PFSK-1 (cell line): ENCODE results near the gene NUBPL.

ENCODE experiments used
- FOXP2 ChIP-seq: optimal IDR thresholded peaks from 2 replicates; pipeline ENCODE3; 2011; ENCODE audit warnings: borderline replicate concordance, control low read depth, inconsistent platforms; ENCODE audit not compliant: insufficient read depth; ENCODE audit errors: extremely low read length, extremely low read depth
- POLR2AphosphoS5 ChIP-seq: IDR thresholded peaks from 2 replicates; pipeline ENCODE4 v1.6.1; 2012; ENCODE audit warnings: low read depth, mild to moderate bottlenecking, control low read depth, low read length, moderate library complexity
- SIN3A ChIP-seq: IDR thresholded peaks from 2 replicates; pipeline ENCODE4 v1.6.1; 2012; ENCODE audit warnings: mild to moderate bottlenecking, low read length, moderate library complexity, borderline replicate concordance; ENCODE audit not compliant: insufficient read depth
- TAF1 ChIP-seq: IDR thresholded peaks from 2 replicates; pipeline ENCODE4 v1.6.1; 2012; ENCODE audit warnings: low read length, control low read depth, borderline replicate concordance; ENCODE audit not compliant: insufficient read depth
- TF ChIP-seq, protein P1 (sequence below), 2 experiments: IDR thresholded peaks; 2 replicates each; pipeline versions ENCODE4 v1.6.1 to v1.8.0; 2011 to 2012; ENCODE audit warnings: low read depth in 2 of 2, low read length in 2 of 2, control low read depth in 1 of 2, inconsistent platforms in 1 of 2, mild to moderate bottlenecking in 1 of 2, moderate library complexity in 1 of 2; ENCODE audit not compliant: insufficient read depth in 1 of 2

DNA sequence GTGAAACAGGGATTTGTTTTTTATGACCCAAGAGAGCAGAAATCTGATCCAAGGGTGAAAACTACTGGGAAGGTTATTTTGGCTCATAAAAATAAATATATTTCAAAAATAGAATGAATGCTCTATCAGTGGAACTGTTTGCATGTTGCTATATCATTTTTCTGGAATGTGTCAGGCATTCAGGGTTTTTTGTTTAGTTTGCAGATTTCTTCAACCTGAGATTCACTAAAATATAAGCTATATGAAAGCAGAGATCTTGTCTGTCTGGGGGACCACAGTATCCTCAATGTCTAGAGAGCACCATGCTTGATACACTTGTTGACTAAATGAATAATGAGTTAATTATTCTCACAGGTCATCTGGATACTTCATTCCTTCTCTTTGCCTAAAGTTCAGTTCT, 165.1 kb downstream of the NUBPL start:
- TF ChIP-seq SIN3A (no peak), TAF1 (no peak), POLR2AphosphoS5 (no peak), FOXP2 (no peak)
- TF ChIP-seq, protein P1, sequence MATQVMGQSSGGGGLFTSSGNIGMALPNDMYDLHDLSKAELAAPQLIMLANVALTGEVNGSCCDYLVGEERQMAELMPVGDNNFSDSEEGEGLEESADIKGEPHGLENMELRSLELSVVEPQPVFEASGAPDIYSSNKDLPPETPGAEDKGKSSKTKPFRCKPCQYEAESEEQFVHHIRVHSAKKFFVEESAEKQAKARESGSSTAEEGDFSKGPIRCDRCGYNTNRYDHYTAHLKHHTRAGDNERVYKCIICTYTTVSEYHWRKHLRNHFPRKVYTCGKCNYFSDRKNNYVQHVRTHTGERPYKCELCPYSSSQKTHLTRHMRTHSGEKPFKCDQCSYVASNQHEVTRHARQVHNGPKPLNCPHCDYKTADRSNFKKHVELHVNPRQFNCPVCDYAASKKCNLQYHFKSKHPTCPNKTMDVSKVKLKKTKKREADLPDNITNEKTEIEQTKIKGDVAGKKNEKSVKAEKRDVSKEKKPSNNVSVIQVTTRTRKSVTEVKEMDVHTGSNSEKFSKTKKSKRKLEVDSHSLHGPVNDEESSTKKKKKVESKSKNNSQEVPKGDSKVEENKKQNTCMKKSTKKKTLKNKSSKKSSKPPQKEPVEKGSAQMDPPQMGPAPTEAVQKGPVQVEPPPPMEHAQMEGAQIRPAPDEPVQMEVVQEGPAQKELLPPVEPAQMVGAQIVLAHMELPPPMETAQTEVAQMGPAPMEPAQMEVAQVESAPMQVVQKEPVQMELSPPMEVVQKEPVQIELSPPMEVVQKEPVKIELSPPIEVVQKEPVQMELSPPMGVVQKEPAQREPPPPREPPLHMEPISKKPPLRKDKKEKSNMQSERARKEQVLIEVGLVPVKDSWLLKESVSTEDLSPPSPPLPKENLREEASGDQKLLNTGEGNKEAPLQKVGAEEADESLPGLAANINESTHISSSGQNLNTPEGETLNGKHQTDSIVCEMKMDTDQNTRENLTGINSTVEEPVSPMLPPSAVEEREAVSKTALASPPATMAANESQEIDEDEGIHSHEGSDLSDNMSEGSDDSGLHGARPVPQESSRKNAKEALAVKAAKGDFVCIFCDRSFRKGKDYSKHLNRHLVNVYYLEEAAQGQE (IDR thresholded peaks at IDR 0.05; ENCODE audit: insufficient read depth in 1 of 2, low read depth in 2 of 2, low read length in 2 of 2) = no peak
